Stimulated activated CD8-positive, alpha-beta memory T cell treated with anti-CD3 and anti-CD28 coated beads, Interleukin-7, amount 100 ng/mL, for 4 hours (primary cell): ENCODE measurements around the gene TMEM147.

ENCODE experiments used
- DNase-seq, 2 donors: peaks; one replicate each; pipeline ENCODE4 v3.0.0-alpha.2; 2020; ENCODE audit warnings: low read depth in 2 of 2

TMEM147 gene, protein sequence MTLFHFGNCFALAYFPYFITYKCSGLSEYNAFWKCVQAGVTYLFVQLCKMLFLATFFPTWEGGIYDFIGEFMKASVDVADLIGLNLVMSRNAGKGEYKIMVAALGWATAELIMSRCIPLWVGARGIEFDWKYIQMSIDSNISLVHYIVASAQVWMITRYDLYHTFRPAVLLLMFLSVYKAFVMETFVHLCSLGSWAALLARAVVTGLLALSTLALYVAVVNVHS

DNA sequence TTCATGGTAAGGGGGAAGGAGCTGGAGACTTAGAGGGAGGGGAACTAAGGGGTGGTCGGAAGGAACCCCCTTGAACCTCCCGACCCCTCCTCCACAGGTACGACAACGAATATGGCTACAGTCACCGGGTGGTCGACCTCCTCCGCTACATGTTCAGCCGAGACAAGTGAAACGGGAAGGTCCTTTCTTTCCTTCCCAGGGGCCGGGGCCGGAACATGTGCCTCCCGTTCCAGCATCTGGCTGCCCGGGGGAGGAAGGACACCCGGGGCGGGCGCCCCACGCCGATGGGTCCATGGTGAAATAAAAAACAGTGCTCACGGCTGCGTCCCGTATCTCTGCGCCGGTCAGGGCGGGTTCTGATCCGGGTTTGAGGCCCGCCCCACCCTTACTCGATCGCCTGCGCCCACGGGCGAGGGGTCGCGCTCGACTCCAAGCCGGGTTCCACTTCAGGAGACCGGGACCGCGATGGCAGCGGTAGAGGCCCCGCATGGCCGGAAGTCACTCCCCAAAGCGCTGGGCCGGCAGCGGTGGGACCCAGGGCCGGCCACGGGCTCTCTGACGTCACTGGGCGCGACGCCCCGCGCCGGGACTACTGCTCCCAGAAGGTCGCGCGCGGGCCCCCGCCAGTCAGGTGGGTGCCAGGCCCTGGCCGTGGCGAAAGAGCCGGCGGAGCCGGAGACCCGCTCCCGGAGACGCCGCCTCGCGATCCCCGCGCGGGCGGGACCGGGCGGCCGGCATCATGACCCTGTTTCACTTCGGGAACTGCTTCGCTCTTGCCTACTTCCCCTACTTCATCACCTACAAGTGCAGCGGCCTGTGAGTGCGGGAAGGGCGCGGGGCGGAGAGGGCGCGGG is at the start of gene TMEM147:
TMEM147 (plus strand) TSS at position 626 of the 854 bp plus-strand sequence; CDS start at position 740, 114 bp downstream.
- peak; percentile 57 to 79 for DNase-seq

GRCh38 chr19:35497406-35497805 is 48.0 kb upstream of the TMEM147 start:
- no peak for DNase-seq

DNA sequence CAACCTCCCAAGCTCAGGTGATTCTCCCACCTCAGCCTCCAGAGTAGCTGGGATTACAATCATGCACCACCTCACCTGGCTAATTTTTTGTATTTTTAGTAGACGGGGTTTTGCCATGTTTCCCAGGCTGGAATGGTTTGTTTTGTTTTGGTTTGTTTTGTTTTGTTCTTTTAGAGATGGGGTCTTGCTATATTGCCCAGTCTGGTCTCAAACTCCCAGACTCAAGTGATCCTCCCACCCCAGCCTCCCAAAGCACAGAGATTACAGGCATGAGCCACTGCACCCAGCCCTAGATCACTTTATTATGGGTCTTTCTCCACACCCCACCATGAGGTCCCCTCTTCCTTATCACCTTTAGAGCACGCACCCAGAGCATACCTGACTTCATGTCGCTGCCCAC is 47.2 kb upstream of the TMEM147 start:
- DNase-seq, result no peak

DNA sequence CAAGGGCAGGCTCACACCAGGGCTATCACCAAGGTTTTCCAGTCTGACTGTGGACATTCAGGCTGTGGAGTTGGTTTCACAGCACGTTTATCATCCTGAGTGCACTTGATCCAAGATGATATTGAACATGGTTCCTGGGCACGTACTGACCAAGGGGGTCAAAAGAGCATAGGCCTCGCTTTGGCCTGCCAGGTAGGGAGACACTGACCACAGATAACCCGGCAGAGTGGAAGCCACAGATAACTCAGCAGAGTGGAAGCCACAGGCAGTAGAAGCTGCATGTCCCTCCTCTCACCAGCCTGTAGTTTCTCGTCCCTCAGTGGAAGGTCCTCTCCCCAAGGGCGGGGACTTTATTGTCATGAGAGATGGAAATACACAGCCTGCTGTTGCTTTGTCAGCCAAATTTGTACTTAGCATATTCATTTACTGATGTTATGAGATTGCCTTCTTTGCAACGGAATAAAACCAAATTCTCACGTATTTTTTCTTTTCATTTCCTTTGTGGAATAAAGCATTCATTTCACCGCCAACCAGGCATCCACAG is 46.4 kb upstream of the TMEM147 start:
- DNase-seq, result no peak

DNA sequence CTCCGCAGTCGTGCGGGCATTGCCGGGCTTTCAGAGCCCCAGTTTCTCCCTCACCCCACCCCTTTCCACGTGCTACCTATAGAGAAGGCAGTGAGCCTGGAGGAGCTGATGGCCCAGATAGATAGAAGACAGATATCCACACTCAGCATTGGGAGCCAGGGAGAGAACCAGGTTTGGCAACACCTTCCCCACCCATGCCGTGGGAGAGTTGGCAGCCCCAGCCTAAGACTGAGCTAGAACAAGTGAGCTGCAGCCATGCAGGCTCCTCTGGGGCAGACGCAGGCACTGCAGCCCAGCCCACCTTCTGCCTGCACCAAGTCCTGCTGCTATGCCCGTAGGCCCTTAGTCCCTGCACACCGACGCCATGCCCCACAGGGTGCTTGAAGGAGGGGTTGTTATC is 44.8 kb upstream of the TMEM147 start:
- DNase-seq, result no peak

GRCh38 chr19:35501684-35502083 is 43.7 kb upstream of the TMEM147 start:
- DNase-seq, result no peak

DNA sequence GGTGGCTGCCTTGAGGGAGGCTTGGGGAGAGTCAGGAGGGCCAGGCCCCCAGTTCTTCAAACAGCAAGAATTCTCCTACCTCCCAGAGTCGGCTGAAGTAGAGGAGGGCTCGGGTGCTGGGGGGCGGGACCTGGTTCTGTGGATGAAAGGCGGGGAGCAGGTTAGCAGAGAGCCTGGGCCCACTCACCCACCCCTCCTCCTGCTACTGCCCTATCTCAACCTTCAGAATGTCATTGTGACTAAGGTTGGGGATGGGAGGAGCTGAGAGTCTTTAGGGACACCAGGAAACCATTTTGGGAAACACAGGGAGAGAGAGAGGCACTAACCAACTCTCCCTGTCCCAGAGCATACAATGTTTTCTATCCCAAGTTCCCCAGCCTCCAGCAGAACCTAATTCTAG is 42.7 kb upstream of the TMEM147 start:
- no peak for DNase-seq

DNA sequence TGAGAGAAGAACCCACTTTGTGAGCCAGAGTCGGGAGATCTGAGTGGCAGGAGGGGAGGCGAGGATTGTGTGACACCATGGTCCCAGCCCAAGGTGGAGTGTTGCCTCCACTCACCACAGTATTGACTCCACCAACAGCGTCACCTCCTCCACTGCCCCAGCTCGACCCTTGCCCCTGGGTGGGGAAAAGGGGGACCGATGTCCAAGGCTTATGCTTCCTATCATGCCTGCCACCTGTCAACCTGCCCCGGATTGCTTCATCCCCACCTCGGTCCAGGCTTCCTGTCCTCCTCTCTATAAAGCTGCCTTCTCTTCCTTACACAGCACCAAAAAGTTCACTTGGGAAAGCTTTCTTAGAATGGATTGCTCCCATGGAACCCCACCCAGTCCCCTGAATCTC is 39.4 kb upstream of the TMEM147 start:
- DNase-seq, result no peak

GRCh38 chr19:35507561-35507960 is 37.9 kb upstream of the TMEM147 start:
- no peak for DNase-seq

- DNase-seq, result no peak
Measured at GRCh38 chr19:35508129-35508528, 37.3 kb upstream of the TMEM147 start.

DNA sequence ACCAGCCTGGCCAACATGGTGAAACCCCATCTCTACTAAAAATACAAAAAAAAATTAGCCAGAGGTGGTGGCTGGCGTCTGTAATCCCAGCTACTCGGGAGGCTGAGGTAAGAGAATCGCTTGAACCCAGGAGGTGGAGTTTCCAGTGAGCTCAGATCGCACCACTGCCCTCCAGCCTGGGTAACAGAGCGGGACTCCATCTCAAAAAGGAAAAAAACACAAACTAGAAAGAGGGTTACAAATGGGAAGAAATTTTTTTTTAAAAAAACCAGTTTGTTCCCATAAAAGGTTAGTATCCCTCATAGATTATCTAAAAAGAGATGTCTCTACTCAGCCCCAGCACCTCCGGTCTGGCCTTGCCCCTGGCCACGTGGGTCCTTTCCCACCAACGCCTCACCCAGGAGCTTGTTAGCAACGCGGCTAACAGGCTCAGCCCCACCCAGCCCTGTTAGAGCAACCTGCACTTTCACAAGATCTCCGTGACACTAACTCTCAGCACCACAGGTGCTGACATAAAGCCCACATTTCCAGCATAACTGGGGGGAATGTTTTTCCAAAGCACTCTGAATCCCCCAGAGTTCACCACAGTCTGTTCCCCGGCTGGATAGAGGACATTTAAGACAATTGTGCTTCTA is 36.3 kb upstream of the TMEM147 start:
- peak; percentile 20 to 30 for DNase-seq

DNA sequence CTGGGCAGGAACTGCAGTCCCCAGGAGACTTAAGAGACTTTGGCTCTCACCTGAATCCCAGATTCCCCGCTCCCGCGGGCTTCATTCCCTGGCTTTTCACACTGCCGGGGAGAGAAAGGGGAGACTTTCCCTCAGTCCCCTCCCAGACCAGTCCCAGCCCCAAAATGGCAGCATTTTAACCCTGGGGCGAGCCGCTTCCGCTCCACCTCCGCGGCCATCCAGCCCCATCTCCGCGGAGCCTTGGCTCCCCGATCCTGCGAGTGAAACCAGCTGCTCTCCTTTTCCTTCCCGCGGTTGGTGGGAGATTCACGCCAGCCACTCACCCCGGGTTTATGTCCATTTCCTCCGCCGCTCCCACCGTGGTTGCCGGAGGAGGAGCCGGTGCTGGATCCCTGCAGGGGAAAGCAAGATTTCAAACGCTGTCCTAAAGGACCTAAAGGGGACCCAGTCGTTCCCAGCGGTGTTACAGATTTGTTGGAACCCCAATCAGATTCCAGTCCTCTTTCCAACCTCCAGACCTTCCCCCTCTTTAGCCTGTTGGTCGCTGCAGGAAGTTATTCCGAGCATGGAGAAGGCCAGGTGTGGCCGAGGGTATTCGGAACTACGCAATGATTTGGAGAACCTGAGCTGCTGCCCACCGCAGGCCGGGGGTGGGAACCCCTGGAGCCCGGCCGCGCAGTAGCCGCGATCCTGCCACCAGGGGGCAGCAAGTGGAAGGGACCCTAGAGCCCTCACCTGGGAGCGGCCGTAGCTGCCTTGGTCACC is 35.4 kb upstream of the TMEM147 start:
- peak; percentile 32 to 57 for DNase-seq

DNA sequence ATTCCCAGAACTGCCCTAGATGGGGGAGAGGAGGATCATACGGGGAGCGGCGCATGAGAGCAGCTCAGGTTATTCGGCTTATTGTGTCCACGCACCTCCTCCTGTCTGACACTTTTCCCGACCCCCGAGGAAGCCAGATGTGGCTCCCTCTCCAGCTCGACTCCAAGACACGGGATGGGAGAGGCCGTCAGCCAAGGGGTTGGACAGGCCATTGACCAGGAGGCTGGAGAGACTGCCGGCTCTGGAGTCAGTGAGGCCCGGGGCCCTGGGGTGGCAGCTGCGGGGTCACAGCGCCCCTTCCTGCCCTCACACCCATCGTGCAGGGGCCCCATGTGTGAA is 34.8 kb upstream of the TMEM147 start:
- no peak for DNase-seq

GRCh38 chr19:35511337-35511736 is 34.1 kb upstream of the TMEM147 start:
- DNase-seq, result no peak

- DNase-seq, result no peak
Measured at GRCh38 chr19:35512831-35513627, 32.4 kb upstream of the TMEM147 start.

GRCh38 chr19:35513628-35514281 is 31.7 kb upstream of the TMEM147 start, which contains the start of gene DMKN:
DMKN (minus strand) TSS chr19:35513649; CDS start chr19:35513475, 174 bp downstream.
- no peak for DNase-seq

DNA sequence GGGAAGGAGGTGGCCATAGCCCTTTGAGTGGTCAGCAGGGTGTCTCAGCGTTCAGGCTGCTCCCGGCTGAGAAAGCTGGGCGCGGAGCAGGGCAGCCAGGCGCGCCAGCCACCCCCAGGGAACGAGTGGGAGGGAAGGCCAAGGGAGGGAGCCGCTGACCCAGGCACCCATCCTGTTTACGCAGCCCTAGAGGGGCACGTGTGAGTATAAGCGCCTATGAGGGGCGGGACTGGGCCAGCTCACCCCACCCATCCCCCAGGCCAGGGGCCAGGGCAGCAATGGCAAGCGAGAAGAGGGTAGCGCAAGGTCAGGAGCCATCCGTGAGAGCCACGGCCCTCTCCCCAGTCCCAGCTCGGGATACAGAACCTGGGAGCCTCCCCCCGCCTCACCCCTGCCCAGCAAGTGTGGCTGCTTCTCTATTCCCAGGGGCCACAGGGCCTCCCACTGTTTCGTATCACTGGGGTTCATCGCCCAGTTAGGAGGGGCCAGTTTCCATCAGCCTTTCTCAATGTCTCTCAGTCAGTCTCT is 31.1 kb upstream of the TMEM147 start:
- DNase-seq, result no peak

- no peak for DNase-seq
Measured at GRCh38 chr19:35516310-35516709, 29.1 kb upstream of the TMEM147 start.

- DNase-seq, result no peak
Measured at GRCh38 chr19:35517342-35517741, 28.1 kb upstream of the TMEM147 start.

DNA sequence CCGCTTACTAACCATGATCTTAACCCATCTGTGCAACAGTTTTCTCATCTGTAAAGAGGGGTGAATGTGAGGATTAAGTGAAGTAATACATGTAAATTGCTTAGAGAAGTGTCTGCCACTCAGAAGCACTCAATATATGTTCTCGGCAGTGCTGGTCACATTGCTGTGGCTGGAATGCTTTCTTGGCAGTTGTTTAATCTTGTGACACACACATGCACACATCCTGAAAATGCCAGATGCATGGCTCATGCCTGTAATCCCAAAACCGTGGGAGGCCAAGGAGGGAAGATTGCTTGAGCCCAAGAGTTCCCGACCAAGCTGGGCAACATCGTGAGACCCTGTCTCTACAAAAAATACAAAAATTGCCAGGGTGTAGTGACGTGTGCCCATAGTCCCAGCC is 27.1 kb upstream of the TMEM147 start:
- no peak for DNase-seq
